Nephron (organoid): ENCODE measurements around the gene DOCK2.

Source experiments
- H3K27ac Mint-ChIP-seq, 3 experiments: 2 replicates each; pipeline ENCODE4 v1.8.0; 2020; ENCODE audit warnings: mixed read lengths in 3 of 3, mild to moderate bottlenecking in 2 of 3, moderate library complexity in 1 of 3
- H3K27me3 Mint-ChIP-seq: 2 replicates; pipeline ENCODE4 v1.8.0; 2021; ENCODE audit warnings: low read depth, mild to moderate bottlenecking, moderate library complexity, mixed read lengths
- H3K36me3 Mint-ChIP-seq: 2 replicates; pipeline ENCODE4 v1.8.0; 2020; ENCODE audit warnings: low read depth, mixed read lengths
- H3K4me1 Mint-ChIP-seq: 2 replicates; pipeline ENCODE4 v1.8.0; 2020; ENCODE audit warnings: mixed read lengths
- H3K4me3 Mint-ChIP-seq, 3 experiments: 2 replicates each; pipeline ENCODE4 v1.8.0; 2020; ENCODE audit warnings: mild to moderate bottlenecking in 3 of 3, mixed read lengths in 3 of 3, moderate library complexity in 2 of 3
- H3K9me3 Mint-ChIP-seq: 2 replicates; pipeline ENCODE4 v1.8.0; 2020; ENCODE audit warnings: mixed read lengths
- TF ChIP-seq, protein P1 (sequence below), 3 experiments: fragments of 200-600 bp; sonication (generic); IDR thresholded peaks; one replicate each; pipeline ENCODE4 v1.5.0; 2021; ENCODE audit warnings: antibody characterized with exemption in 3 of 3; ENCODE audit not compliant: unreplicated experiment in 3 of 3

The DOCK2 gene

DNA sequence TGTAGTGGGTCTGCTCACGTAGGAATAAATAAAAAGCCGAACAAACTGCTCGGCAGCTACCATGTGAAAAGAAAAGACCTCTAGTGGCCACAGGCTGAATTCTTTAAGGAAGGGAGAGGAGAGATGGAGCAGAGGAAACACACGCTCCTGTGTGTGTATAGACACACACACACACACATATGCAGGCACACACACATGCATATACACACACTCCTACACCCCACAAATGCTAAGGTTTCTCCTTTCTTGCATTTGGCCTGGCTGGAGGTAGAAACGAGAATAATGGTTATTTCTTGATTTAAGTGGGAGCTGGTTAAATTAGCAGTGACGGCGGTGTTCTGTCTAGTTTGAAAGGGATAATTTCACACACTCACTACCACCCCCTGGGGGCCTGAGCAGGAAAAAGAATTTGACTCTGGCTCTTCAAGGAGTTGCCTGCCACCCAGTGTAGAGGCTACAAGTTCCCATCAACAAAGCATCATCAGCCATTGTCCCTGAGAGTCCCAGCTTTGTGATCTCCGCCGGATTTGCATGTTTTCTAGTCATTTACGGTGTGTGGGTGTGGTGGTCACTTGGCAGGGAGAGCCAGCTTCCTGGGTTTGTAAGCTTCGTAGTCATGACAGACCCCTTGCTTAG, 343.5 kb downstream of the DOCK2 start, which contains the start of gene INSYN2B:
TSS of gene INSYN2B (minus strand) at position 78 of the 636 bp plus-strand sequence. CDS start 96,597 bp downstream, outside the sequence.
- Mint-ChIP-seq H3K4me1 (peaks cover 14% of the 10 kb centered on the region), H3K4me3 (peak within 1 kb of the TSS; percentile 79 to 84 (median 82)), H3K36me3 (no peaks in the 10 kb centered on the region), H3K9me3 (no peaks in the 10 kb centered on the region), H3K27ac (peak within 1 kb of the TSS; percentile 42 to 50 (median 48)), H3K27me3 (peaks cover 37% of the 10 kb centered on the region)
- TF ChIP-seq, protein P1, sequence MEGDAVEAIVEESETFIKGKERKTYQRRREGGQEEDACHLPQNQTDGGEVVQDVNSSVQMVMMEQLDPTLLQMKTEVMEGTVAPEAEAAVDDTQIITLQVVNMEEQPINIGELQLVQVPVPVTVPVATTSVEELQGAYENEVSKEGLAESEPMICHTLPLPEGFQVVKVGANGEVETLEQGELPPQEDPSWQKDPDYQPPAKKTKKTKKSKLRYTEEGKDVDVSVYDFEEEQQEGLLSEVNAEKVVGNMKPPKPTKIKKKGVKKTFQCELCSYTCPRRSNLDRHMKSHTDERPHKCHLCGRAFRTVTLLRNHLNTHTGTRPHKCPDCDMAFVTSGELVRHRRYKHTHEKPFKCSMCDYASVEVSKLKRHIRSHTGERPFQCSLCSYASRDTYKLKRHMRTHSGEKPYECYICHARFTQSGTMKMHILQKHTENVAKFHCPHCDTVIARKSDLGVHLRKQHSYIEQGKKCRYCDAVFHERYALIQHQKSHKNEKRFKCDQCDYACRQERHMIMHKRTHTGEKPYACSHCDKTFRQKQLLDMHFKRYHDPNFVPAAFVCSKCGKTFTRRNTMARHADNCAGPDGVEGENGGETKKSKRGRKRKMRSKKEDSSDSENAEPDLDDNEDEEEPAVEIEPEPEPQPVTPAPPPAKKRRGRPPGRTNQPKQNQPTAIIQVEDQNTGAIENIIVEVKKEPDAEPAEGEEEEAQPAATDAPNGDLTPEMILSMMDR (IDR thresholded peaks at IDR 0.05; ENCODE audit: unreplicated experiment in 3 of 3), result peak; percentile 86 to 92 (median 89)

DNA sequence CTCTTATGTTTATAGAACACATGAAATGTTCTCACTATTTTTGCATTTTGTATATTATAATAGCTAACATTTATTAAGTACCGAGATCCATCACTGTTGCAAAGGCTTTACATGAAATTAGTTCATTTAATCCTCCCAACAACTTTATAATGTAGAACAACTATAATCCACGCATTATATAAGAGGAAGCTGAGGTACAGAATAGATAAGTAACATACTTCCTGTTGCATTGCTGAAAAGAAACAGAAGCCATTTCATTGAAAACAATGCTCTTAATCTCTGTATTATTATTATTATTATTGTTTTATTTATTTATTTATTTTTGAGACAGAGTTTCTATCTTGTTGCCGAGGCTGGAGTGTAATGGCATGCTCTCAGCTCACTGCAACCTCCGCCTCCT, 351.1 kb downstream of the DOCK2 start:
- H3K27me3 Mint-ChIP-seq, result peaks cover 15% of the 10 kb centered on the region
- H3K36me3 Mint-ChIP-seq, result no peaks in the 10 kb centered on the region
- TF ChIP-seq, protein P1 (IDR thresholded peaks at IDR 0.05; ENCODE audit: unreplicated experiment in 3 of 3), result no peak
- no peak overlapping the region for H3K27ac Mint-ChIP-seq
- no peak overlapping the region for H3K4me3 Mint-ChIP-seq
- peaks cover 12% of the 10 kb centered on the region for H3K4me1 Mint-ChIP-seq
- H3K9me3 Mint-ChIP-seq, result no peaks in the 10 kb centered on the region

GRCh38 chr5:169988947-169989346, 351.9 kb downstream of the DOCK2 start:
- Mint-ChIP-seq H3K4me3 (no peak overlapping the region), H3K27me3 (peaks cover 10% of the 10 kb centered on the region), H3K27ac (peak overlapping the region; percentile 16 to 71 (median 50)), H3K9me3 (no peaks in the 10 kb centered on the region), H3K36me3 (no peaks in the 10 kb centered on the region), H3K4me1 (peaks cover 20% of the 10 kb centered on the region)
- TF ChIP-seq, protein P1 (IDR thresholded peaks at IDR 0.05; ENCODE audit: unreplicated experiment in 3 of 3), result no peak

DNA sequence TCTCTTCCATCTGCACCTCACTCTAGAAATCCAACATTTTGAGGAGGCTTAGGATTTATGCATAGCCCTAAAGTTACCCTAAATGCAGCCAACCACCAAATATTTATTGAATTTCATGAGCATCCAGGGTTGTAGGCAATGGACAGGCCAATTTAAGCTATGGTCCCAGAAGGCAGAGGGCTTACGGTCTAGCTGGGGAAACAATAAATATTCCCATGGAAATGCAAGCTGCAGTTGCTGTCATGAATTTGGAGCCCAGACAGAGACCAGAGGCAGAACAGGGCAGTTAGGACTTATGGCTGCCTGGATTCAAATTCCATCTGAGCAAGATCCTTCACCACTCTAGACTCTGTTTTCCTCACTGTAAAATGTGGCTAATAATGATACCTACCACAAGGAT, 352.3 kb downstream of the DOCK2 start:
- H3K4me3 Mint-ChIP-seq, result no peak overlapping the region
- H3K4me1 Mint-ChIP-seq, result peaks cover 24% of the 10 kb centered on the region
- H3K27ac Mint-ChIP-seq, result peak overlapping the region; percentile 16 to 71 (median 50)
- H3K27me3 Mint-ChIP-seq, result peaks cover 7% of the 10 kb centered on the region
- no peaks in the 10 kb centered on the region for H3K36me3 Mint-ChIP-seq
- H3K9me3 Mint-ChIP-seq, result no peaks in the 10 kb centered on the region
- TF ChIP-seq, protein P1 (IDR thresholded peaks at IDR 0.05; ENCODE audit: unreplicated experiment in 3 of 3), result no peak

DNA sequence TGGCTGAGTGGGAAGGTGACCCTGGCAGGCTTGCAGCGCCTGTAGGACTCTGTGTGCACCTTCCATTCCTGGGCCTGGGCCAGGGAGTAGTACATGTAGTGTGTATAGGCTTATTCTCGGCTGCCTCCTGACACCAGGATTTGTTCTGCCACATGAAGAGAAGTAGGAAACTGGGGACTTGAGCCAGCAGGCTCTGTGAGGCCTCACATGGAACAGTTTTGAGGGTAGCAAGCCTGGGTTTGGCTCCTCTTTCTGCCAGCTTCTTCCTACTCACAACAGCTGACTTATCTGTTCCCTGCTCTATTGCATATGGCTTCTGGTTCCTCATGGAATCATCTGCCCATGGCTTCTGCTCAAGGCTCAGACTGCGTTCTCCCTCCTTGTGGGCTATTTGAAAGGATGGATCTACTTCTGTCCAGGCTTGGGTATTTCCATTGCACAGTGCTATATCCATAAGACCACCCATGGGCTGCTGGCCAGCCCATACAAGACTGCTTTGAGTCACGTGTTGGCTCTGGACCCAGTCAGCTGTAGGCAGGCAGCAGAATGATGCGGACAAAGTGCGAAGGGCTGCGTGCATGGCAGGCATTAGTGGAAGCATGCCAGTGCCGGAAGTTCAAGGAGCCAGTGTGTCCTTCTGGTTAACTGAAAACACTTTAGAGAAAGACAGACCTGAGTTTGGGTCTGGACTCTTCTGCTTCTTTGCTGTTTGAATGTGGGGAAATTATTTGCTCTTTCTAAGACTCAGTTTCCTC, 354.2 kb downstream of the DOCK2 start:
- no peak overlapping the region for H3K4me3 Mint-ChIP-seq
- H3K4me1 Mint-ChIP-seq, result peaks cover 25% of the 10 kb centered on the region
- no peaks in the 10 kb centered on the region for H3K36me3 Mint-ChIP-seq
- peak overlapping the region in 1 of 3 experiments; percentile 62 for H3K27ac Mint-ChIP-seq
- no peaks in the 10 kb centered on the region for H3K9me3 Mint-ChIP-seq
- peaks cover 7% of the 10 kb centered on the region for H3K27me3 Mint-ChIP-seq
- TF ChIP-seq, protein P1 (IDR thresholded peaks at IDR 0.05; ENCODE audit: unreplicated experiment in 3 of 3), result no peak
